Measurements from ENCODE around the gene IYD.

Gene IYD

GRCh38 chr6:150395388-150396009 is 26.7 kb downstream of the IYD start:
- peak; percentile 8 for DNase-seq

DNA sequence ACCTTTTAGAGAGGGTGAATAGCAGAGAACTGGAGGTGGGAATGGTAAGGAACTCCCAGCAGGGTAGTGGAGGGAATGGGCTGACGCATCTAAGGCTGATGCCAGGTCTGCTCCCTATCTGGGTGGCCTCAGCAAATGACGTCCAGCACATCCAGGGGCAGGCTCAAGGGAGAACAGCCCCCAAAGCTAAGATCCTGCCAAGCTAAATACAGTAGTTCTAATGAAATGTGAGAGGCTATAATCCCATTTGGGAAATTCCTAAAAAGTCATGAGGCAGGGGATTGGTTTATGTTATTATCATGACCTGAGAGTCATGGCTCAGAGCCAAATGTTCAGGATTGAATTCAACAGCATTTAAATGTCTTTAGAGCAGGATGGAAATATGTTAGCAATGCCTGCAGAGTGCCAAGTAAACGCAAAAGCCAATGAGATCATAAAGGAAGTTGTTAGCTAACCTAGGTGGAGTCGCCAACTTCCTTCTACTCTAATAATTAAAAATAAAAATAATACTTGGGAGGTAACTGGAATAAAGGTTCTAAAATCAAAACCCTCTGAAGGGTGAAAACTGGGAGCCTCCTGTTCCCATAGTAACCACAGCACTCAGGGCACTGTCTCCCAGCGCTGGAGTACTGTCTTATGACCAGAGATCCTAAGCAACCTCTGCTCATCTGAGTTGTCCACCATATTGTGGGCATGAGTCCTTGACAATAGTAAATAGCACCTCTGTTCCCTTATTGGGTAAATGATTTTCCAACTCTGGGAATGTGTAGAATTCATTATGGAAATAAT is 34.8 kb downstream of the IYD start:
- DNase-seq = no peak

DNA sequence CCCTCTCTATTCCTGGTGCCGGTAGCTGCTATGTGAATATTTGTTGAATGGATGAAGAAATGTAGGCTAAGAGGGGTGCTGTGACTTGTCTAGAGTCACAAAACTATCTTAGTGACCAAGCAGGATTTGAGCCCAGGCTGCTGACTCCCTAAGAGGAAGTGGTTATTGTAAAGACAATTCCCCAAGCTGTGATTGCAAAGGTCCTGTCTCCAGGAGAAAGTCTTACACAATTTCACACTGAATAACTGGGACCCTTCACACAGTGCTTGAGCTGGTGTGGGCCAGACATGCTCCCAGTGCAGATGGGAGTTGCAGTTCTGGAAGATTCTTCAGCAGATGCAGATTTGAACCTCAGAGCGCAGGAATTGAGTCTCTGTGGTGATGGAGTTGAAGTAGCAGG is 38.1 kb downstream of the IYD start:
- DNase-seq = no peak

- DNase-seq = no peak
These were observed 40.0 kb downstream of the IYD start for GRCh38 chr6:150408842-150409241.

- no peak for DNase-seq
These were observed 40.8 kb downstream of the IYD start for GRCh38 chr6:150409576-150410066.

GRCh38 chr6:150410399-150410798 is 41.6 kb downstream of the IYD start:
- no peak for DNase-seq

DNA sequence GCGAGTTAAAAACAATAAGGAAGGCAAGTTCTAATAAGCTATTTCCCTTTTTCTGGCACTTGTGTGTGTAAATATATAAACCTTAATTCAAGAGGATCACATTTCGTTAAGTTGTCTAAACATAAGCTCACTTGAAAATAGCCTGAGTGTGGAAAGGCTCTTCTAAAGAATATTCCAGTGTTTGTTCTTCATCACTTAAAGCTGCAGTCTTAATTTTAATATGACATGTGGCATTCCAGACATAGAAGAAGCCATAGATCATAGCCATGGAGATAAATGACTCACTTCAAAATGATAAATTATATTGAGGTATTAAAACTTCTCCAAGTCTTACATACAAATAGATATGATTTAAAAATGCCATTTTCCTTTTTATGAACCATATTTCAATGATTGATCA is 42.1 kb downstream of the IYD start:
- DNase-seq = no peak

DNA sequence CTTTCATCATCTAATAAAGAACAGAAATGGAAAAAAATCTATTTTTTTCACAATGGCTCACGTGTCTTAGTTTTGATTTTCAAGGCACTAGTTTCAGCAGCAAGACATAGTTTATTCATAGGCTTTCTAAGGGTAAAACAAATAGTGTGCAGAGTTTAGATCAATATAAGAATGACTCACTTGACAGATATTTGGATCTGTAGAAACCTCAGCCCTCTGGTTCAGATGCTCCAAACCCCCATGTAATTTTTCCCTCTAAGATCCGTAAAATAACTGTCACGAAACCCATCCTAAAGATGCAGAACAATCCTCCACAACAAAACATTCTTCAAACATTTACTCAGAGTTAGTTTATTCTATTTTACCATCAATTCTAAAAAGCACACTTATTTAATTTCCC is 43.4 kb downstream of the IYD start:
- no peak for DNase-seq

DNA sequence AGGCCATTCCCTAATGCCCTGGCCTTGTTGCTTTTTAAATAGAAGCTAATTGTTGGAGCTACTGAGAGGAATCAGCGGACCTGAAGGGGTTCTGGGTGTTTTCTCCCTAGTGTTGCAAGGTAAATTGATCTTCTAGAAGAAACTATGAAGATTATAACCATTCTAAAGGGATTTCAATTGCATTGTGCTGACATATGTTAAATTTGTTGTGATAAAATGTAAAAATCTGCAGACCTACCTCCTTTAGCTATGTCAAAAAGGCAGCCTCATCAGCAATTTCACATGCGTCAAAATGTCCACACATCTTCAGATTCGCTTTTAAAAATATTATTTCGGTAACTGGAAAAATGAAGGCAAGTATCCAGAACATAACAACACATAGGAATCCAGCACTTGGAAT is 44.4 kb downstream of the IYD start:
- no peak for DNase-seq

DNA sequence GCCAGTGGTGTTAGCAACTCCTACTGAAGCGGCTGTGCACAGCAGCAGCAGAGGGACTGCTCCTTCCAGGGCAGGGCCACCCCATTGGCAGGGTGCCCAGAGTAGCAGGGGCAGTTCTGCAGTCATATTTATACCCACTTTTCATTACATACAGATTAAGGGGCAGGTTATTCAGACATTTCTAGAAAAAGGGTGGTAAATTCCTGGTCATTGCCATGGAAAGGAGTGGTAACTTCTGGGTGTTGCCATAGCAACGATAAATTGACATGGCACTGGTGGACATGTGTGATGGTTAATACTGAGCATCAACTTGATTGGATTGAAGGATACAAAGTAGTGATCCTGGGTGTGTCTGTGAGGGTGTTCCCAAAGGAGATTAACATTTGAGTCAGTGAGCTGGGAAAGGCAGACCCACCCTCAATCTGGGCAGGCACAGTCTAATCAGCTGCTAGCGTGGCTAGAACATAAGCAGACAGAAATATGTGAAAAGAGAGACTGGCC is 45.0 kb downstream of the IYD start:
- no peak for DNase-seq

GRCh38 chr6:150416128-150416527 is 47.3 kb downstream of the IYD start:
- no peak for DNase-seq

- DNase-seq = no peak
These were observed 48.4 kb downstream of the IYD start for GRCh38 chr6:150417250-150417649.

DNA sequence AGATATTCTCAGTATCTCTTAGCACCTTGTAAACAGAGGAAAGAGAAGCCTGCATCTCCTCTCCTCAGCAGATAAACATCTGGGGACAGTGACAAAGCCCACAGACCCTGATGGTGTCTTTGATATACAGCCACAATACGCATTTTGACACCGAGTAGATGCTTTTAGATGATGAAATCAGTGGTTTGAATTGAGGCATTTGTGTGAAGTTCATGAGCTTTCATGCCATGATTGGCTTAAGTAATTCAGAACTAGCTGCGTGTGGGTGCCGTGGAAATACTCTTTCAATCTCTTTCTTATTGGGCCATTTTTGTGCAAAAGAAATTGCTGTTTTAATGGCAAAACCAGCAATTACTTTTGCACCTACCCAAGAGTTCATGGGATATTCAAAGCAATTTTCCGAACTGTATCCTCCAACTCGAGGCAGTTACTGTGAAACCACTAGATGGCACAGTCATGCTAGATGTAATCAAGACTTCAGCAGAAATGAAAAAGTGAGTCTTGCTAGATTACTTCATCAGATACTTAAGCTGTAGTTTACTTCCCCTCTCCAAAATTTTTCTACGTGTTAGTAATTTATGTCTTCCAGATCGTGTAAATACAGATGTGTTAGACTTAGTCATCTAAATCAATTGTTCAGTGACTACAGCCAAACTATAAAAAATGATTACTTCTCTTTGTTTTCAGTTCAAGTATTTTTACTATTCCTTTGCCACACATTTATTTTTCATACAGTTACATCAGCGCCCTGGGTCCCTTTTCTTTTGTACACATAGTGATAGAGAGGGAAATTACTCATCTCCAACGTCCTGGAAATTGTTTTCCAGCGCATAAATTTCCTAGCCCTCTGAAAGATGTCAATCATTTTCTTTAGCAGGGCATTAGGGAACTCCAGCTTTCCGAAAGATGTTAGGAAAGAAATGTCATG is 49.4 kb downstream of the IYD start:
- peak; percentile 31 for DNase-seq

DNA sequence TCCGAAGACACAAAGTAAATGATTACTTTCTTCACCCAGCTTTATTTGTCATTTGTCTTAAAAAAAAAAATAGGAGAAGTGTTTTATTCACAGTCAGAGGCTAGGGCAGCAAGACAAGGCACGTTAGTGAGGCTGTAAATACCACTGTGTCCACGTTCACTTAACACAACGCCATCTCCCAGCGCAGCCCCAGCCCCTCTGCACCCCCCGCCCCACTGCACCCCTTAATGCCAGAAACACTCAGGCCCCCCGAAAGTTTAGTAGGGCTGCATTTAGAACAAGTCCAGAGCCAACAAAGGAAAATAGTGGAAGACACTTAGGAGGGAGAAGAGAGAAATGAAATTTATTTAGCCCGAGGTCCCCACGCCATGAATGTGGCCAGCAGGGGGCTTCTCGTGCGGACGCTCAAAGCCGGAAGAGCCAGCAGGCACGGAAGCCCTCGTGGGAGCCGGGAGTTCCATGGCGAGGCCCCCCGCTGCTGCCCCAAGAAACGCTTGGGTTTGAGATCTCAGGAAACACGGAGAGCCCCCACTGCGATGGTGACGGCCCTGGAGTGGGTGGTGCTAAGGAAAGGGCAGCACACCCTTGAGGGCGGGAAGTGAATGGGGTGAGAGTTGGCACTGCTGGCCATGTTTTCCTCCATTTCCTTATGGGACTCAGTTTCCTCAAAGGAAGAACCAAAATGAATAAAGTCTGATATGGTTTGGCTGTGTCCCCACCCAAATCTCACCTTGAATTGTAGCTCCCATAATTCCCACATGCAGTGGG is 50.2 kb downstream of the IYD start:
- DNase-seq = peak; percentile 5

DNA sequence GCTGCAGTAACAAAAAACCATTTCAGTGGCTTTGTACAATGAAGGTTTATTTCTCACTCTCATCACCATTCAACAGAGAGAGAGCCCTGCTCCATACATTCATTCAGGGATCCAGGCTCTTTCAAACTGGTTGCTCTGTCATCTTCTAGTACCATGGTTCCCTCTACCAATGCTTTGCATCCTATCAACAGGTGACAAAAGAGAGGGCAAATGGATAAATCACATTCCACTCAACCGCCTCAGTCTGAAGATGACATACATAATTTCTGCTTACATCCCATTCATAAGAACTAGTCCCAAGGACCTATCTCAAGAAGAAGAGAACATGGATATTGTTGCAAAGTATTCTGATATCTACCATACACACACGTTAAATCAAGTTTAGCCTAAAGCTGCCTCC is 51.6 kb downstream of the IYD start:
- DNase-seq = no peak

DNA sequence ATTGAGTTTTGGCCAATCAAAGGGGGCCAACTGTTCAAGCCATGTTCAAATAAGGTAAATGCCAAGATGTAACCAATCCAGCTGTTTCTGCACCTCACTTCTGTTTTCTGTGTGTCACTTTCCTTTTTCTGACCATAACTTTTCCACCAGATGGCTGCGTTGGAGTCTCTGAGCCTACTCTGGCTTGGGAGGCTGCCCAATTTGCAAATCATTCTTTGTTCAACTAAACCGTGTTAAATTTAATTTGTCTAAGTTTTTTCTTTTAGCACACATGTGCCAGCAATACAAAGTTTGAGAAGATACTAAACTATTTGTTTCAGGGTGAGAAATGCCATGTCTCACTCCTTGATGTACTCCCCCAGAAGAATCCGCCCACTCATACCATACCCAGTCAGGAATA is 52.1 kb downstream of the IYD start:
- no peak for DNase-seq

DNA sequence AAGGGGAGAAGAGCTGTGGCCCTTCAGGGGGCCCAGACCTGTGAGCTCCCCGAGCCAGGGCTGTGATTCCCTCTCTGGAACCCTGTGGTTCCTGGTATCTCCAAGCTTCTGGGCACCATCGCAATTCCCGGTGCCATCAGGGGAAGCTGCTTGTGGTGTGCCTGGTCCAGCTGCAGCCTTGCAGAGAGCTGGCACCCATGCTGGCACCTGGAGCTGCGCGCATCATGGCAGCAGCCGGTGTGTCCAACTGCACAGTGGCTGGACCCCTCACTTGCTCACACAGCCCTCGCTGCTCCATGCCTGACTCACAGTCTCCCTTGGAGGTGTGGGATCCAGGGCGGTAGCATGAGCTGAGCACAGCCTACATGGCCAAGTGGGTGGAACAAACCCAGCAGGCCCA is 56.7 kb downstream of the IYD start:
- DNase-seq = no peak

- DNase-seq = no peak
These were observed 57.4 kb downstream of the IYD start for GRCh38 chr6:150426198-150426597.

DNA sequence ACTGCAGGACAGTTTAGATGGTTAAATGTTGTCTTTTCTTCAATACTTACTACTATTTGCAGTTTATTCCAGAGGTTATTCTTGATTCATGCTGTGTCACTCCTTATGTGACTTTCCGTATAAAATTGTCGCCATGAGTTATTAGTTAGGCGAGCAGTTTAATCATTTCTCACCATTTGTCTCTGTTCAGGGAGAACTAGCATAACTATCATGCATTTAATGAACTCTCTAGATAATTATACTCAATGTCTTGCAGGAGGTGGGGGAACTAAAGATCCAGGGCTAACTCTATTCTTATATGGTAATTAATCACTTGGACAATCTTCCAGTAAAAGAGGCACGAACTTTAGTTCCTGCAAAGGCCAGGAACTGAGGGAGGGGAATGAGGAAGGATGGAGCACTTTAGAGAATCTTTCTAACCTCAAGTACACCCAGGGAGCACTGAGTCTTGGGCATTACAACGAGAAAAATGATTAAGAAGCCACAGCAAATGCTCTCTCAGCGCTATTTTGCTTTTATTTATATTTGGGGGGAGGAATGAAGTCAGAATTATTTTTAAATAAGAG is 58.3 kb downstream of the IYD start:
- no peak for DNase-seq

DNA sequence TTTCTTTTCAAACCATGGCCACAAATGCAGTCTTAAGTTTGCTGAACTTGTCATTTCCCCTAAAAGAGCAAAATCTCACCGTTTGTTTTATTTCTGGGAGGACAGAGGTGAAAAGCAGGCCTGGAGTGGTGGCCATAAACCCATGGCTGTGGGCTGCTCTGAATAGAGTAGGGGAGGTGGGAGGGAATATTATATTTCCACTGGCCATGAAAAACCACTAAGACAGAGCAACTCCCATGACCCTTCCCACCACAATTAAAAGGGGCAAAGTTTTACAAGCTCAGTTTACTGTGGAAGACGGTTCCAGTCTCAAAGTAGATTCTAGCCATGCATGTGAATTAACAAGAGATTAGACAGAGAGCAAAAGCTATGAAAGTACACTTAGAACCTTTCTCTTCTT is 59.0 kb downstream of the IYD start:
- DNase-seq = no peak

DNA sequence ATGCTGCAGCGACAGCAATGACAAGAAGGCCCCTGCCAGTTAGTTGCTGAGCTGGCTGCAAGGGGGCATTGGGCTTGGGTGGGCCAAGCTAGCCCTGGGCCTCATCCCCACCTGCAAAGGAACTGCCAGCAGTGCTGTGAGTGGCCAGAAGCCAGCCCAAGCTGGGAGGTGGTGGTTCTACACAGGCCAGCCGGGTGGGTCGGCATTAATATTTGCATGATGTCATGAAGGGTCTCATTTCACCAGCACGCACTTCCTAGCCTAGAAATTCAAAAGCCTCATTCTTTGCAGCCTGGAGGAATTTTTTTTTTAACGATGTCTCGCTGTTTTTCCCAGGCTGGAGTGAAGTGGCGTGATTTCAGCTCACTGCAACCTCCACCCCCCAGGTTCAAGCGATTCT is 62.0 kb downstream of the IYD start:
- DNase-seq = no peak

- DNase-seq = no peak
These were observed 66.5 kb downstream of the IYD start for GRCh38 chr6:150435360-150435759.

Measured in central memory CD4-positive, alpha-beta T cell (primary cell).